ENCODE results near the gene STK32A. TPM values are rescaled to one million over a fixed set of nuclear protein-coding genes. Genes with fewer than 3 reads are reported as not detected.

STK32A gene
- total and polyA plus RNA-seq, 2 experiments from 2014 or later: 0.83 to 1.1 TPM

DNA sequence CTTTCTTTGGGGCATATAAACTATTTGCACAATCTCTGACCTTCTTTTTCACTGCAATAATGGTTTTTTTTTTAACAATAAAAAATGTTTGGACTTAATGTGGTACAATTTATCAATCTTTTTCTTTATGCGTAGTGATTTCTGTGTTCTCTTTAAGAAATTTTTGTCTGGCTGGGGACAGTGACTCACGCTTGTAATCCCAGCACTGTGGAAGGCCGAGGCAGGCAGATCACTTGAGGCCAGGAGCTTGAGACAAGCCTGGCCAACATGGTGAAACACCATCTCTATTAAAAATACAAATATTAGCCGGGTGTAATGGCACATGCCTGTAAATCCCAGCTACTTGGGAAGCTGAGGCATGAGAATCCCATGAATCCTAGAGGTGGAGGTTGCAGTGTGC is 72.3 kb downstream of the STK32A start:
- no peaks in the 10 kb centered on the region for H3K27me3 ChIP-seq
- no peaks in the 10 kb centered on the region for H3K9me3 ChIP-seq (ENCODE audit: low read depth)
- TF ChIP-seq, protein P1, sequence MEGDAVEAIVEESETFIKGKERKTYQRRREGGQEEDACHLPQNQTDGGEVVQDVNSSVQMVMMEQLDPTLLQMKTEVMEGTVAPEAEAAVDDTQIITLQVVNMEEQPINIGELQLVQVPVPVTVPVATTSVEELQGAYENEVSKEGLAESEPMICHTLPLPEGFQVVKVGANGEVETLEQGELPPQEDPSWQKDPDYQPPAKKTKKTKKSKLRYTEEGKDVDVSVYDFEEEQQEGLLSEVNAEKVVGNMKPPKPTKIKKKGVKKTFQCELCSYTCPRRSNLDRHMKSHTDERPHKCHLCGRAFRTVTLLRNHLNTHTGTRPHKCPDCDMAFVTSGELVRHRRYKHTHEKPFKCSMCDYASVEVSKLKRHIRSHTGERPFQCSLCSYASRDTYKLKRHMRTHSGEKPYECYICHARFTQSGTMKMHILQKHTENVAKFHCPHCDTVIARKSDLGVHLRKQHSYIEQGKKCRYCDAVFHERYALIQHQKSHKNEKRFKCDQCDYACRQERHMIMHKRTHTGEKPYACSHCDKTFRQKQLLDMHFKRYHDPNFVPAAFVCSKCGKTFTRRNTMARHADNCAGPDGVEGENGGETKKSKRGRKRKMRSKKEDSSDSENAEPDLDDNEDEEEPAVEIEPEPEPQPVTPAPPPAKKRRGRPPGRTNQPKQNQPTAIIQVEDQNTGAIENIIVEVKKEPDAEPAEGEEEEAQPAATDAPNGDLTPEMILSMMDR (IDR thresholded peaks at IDR 0.05; ENCODE audit: low read depth, low read length): no peak
- H3K4me1 ChIP-seq (ENCODE audit: low read depth): no peaks in the 10 kb centered on the region
- H3K4me3 ChIP-seq: no peak overlapping the region
- DNase-seq (ENCODE audit: low read depth in 1 of 2, low spot score in 1 of 2): no peak
- H3K36me3 ChIP-seq: no peaks in the 10 kb centered on the region
- H3K27ac ChIP-seq: no peak overlapping the region

DNA sequence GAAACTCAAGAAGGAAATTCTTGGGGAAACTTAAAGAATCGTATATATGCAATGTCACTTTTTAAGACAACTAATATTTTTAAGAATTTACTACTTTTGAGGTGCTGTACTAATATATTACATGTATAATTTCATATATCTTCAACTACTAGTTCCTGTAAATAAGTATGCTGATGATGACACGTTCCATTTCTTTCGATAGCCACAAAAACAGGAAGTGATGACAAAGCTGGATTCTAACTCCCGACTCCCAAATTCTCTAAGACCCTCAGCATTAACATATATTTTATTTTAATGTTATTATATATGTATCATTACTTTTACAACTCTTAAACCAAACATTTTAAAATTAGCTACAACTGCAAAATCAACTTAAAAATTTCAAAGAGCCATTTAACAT is 74.8 kb downstream of the STK32A start:
- H3K4me1 ChIP-seq (ENCODE audit: low read depth): no peaks in the 10 kb centered on the region
- H3K27me3 ChIP-seq: no peaks in the 10 kb centered on the region
- no peak for DNase-seq (ENCODE audit: low read depth in 1 of 2, low spot score in 1 of 2)
- no peaks in the 10 kb centered on the region for H3K9me3 ChIP-seq (ENCODE audit: low read depth)
- H3K27ac ChIP-seq: no peak overlapping the region
- TF ChIP-seq, protein P1 (IDR thresholded peaks at IDR 0.05; ENCODE audit: low read depth, low read length): no peak
- no peaks in the 10 kb centered on the region for H3K36me3 ChIP-seq
- no peak overlapping the region for H3K4me3 ChIP-seq

DNA sequence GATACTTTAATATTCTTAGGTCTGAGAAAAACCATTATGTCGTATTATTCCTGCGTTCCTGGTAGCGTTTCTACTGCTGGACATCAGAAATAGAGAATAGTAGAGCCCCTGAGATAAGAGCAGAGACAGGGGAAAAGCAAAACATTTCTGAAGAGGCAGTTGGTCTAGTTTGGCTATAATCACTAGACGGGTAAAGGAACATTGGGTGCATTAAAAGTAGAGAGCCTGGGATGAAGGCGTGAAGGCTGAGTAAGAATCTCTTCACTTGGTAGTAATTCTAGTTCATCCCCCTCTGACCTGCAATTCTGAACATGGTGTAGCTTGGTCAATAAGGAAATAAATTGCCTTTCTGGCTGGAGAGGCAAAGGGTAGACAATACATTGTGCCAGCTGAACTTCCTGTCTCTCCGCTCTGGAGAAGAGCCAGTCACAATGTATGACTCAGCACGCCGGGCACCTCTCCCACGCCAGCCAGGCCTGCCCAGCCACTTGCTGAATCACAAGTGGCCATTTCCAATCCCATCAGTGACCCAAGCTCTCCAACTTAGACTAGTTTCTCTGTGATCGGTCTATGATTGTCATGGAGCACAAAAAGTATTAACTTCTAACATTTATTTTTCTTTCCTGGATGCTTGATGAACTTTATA is 75.4 kb downstream of the STK32A start:
- Histone ChIP-seq H3K9me3 (ENCODE audit: low read depth) (no peaks in the 10 kb centered on the region), H3K4me3 (no peak overlapping the region), H3K4me1 (ENCODE audit: low read depth) (no peaks in the 10 kb centered on the region), H3K27ac (no peak overlapping the region), H3K27me3 (no peaks in the 10 kb centered on the region), H3K36me3 (no peaks in the 10 kb centered on the region)
- DNase-seq (ENCODE audit: low read depth in 1 of 2, low spot score in 1 of 2): peak in 1 of 2 donors; percentile 53
- TF ChIP-seq, protein P1 (IDR thresholded peaks at IDR 0.05; ENCODE audit: low read depth, low read length): no peak

DNA sequence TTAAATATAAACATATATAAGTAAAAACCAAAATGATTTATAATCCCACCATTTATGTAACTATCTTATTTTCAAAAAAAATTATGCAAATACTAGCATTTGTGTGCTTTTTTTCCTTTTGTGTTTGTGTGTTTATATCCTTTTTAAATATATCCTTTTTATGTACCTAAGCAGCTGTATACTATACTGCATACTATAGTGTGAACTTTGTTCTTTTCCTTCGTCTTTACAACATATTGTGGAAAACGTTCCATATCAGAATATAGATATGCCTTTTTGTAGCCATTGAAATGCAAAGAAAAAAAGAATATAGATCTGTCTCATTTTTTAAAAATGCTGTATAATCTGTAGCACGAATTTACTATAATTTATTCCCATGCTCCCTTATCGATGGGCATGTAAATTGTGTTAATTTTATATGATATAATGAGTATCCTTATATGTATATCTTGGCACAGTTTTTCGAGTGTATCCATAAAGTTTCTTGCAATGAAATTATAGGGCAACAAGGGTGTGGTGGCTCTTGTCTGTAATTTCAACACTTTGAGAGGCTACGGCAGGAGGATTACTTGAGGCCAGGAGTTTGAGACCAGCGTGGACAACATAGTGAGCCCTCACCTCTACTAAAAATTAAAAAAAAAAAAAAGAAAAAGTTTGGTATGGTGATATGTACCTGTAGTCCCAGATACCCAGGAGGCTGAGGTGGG is 83.3 kb downstream of the STK32A start:
- no peaks in the 10 kb centered on the region for H3K27me3 ChIP-seq
- no peaks in the 10 kb centered on the region for H3K36me3 ChIP-seq
- TF ChIP-seq, protein P1 (IDR thresholded peaks at IDR 0.05; ENCODE audit: low read depth, low read length): no peak
- H3K9me3 ChIP-seq (ENCODE audit: low read depth): no peaks in the 10 kb centered on the region
- no peak for DNase-seq (ENCODE audit: low read depth in 1 of 2, low spot score in 1 of 2)
- no peak overlapping the region for H3K27ac ChIP-seq
- no peak overlapping the region for H3K4me3 ChIP-seq
- no peaks in the 10 kb centered on the region for H3K4me1 ChIP-seq (ENCODE audit: low read depth)

DNA sequence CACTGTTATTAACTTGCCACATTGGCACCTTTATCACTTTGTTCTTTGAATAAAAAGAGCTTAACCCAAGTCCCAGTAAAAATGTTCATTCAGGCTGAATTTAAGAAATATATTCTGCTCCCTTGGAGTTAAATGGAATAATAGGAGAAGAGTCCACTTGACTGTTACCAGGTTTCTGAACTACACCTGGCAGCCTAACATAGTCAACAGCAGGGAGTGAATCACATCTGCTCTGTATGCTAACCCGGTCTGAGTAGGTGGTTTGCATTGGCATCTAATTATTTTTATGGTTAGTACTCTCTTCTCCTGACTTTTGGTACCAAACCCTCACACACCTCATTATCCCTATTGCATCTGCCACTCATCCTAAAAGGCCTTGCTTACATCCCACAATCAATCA is 86.7 kb downstream of the STK32A start:
- H3K4me3 ChIP-seq: no peak overlapping the region
- H3K27ac ChIP-seq: no peak overlapping the region
- H3K4me1 ChIP-seq (ENCODE audit: low read depth): no peaks in the 10 kb centered on the region
- no peaks in the 10 kb centered on the region for H3K36me3 ChIP-seq
- H3K27me3 ChIP-seq: no peaks in the 10 kb centered on the region
- TF ChIP-seq, protein P1 (IDR thresholded peaks at IDR 0.05; ENCODE audit: low read depth, low read length): no peak
- DNase-seq (ENCODE audit: low read depth in 1 of 2, low spot score in 1 of 2): no peak
- no peaks in the 10 kb centered on the region for H3K9me3 ChIP-seq (ENCODE audit: low read depth)

Data from cardiac muscle cell (in vitro differentiated cells and primary cell).